ENCODE data around the gene TMED9. TPM values are rescaled to one million over a fixed set of nuclear protein-coding genes. Genes with fewer than 3 reads are reported as not detected.
"Not testable (repeated sequence)": the region's sequence is repeated elsewhere in the genome, so short reads cannot be mapped to it uniquely, and the experiment has no call there.

TMED9 gene
- total RNA-seq, 2 donors from 2014 or later = 49.6 to 63.8 TPM

DNA sequence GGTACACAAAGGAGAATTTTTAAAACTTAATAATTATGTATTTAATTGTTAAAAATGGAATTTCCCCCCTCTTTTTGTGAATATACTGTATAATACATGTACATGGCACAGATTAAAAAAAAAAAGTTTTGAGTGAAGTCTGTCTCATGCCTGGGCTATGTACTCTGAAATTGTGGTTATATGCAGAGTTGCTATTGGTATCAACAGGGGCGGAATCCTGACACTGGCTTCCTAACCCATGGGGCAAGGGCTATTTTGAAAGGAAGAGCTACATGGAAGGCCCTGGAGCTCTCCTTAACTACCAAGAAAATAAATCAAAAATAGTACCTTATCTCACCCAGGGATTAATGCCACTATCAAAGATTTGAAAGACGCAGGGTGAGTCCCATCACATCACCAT lies 36.8 kb upstream of the TMED9 start:
- H3K27me3 ChIP-seq = no peaks in the 10 kb centered on the region
- no peaks in the 10 kb centered on the region for H3K9me3 ChIP-seq
- TF ChIP-seq, protein P1, sequence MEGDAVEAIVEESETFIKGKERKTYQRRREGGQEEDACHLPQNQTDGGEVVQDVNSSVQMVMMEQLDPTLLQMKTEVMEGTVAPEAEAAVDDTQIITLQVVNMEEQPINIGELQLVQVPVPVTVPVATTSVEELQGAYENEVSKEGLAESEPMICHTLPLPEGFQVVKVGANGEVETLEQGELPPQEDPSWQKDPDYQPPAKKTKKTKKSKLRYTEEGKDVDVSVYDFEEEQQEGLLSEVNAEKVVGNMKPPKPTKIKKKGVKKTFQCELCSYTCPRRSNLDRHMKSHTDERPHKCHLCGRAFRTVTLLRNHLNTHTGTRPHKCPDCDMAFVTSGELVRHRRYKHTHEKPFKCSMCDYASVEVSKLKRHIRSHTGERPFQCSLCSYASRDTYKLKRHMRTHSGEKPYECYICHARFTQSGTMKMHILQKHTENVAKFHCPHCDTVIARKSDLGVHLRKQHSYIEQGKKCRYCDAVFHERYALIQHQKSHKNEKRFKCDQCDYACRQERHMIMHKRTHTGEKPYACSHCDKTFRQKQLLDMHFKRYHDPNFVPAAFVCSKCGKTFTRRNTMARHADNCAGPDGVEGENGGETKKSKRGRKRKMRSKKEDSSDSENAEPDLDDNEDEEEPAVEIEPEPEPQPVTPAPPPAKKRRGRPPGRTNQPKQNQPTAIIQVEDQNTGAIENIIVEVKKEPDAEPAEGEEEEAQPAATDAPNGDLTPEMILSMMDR (IDR thresholded peaks at IDR 0.05) = no peak
- H3K36me3 ChIP-seq = no peaks in the 10 kb centered on the region
- peak overlapping the region in 1 of 2 donors; percentile 96 for H3K4me3 ChIP-seq
- DNase-seq (ENCODE audit: low spot score) = no peak
- peaks cover 0 to 25% of the 10 kb centered on the region in 2 donors for H3K4me1 ChIP-seq
- H3K27ac ChIP-seq = peak overlapping the region; percentile 35 to 69

DNA sequence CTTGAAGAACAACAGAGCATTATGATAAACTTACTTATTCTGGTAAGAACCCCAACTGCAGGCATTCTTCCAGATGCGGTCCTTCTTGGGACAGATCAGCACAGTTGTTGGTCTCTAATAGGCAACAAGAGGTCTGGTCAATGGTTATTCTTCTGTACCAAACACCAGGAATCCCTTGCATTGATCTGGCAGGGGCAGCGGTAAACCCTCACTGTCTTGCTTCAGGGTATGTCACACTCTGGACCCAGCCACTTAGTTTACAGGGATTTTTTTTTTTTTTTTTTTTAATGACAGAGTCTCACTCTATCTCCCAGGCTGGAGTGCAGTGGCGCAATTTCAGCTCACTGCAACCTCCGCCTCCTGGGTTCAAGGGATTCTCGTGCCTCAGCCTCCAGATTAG lies 36.3 kb upstream of the TMED9 start:
- Histone ChIP-seq H3K4me1 (peaks cover 0 to 21% of the 10 kb centered on the region in 2 donors), H3K27ac (peak overlapping the region; percentile 35 to 69), H3K9me3 (no peaks in the 10 kb centered on the region), H3K27me3 (no peaks in the 10 kb centered on the region), H3K4me3 (no peak overlapping the region), H3K36me3 (no peaks in the 10 kb centered on the region)
- DNase-seq (ENCODE audit: low spot score) = no peak
- TF ChIP-seq, protein P1 (IDR thresholded peaks at IDR 0.05) = no peak

DNA sequence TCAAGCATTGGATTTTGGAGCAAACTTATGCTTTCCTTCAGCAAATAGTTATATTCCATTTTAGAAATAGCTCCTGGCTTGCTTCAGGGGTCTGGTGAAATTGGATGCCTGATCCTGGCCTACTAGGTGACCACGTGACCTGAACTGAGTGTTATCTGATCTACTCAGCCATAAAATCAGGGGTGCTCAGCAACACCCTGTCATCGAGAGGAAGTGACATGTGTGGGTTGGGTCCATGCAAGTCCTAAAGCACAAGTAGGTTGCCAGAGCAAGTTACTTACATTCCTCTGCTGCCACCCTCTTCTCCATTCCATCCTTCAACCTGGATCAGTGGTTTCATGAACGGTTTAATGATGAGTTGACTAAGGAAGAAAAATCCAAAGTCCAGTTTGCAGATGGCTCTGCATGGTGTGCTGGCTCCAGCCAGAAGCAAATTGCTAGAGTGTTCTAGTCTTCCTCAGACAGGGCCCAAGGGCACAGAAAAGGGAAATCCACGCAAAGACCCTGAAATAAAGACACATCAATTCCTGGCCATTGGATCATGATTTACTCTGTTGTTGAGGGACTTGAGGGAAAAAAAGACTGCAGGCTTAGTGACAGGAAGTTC lies 34.9 kb upstream of the TMED9 start:
- no peaks in the 10 kb centered on the region for H3K27me3 ChIP-seq
- DNase-seq (ENCODE audit: low spot score) = no peak
- H3K4me3 ChIP-seq = no peak overlapping the region
- H3K4me1 ChIP-seq = peaks cover 0 to 21% of the 10 kb centered on the region in 2 donors
- no peaks in the 10 kb centered on the region for H3K9me3 ChIP-seq
- no peak overlapping the region for H3K27ac ChIP-seq
- no peaks in the 10 kb centered on the region for H3K36me3 ChIP-seq
- TF ChIP-seq, protein P1 (IDR thresholded peaks at IDR 0.05) = no peak

DNA sequence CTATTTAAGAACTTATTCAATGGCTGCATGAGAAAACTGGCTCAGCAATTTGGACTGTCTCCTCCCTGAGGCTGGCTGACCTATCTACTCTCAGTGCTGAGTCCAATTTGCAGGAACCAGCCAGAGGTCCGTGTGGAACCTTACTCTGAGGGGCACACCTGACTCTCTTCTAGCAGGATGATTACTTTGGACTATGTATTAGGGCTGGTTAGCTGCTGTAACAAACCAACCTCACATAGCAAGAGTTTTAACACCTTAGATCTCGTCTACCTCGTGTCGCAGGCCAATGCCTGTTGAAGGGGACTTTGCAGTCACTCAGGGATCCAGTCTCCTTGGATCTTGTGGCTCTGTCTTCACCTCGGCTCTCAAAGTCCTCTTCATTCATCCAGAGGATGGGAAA lies 34.2 kb upstream of the TMED9 start:
- TF ChIP-seq, protein P1 (IDR thresholded peaks at IDR 0.05) = no peak
- Histone ChIP-seq H3K4me3 (no peak overlapping the region), H3K9me3 (no peaks in the 10 kb centered on the region), H3K4me1 (peaks cover 0 to 15% of the 10 kb centered on the region in 2 donors), H3K27me3 (no peaks in the 10 kb centered on the region), H3K27ac (no peak overlapping the region), H3K36me3 (no peaks in the 10 kb centered on the region)
- no peak for DNase-seq (ENCODE audit: low spot score)

DNA sequence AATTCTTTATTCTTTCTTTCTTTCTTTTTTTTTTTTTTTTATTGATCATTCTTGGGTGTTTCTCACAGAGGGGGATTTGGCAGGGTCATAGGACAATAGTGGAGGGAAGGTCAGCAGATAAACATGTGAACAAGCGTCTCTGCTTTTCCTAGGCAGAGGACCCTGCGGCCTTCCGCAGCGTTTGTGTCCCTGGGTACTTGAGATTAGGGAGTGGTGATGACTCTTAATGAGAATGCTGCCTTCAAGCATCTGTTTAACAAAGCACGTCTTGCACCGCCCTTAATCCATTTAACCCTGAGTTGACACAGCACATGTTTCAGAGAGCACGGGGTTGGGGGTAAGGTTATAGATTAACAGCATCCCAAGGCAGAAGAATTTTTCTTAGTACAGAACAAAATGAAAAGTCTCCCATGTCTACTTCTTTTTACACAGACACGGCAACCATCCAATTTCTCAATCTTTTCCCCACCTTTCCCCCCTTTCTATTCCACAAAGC lies 32.5 kb upstream of the TMED9 start:
- not testable (repeated sequence) for H3K9me3 ChIP-seq; H3K27ac ChIP-seq; H3K4me1 ChIP-seq; H3K36me3 ChIP-seq; DNase-seq (ENCODE audit: low spot score); H3K4me3 ChIP-seq; H3K27me3 ChIP-seq

DNA sequence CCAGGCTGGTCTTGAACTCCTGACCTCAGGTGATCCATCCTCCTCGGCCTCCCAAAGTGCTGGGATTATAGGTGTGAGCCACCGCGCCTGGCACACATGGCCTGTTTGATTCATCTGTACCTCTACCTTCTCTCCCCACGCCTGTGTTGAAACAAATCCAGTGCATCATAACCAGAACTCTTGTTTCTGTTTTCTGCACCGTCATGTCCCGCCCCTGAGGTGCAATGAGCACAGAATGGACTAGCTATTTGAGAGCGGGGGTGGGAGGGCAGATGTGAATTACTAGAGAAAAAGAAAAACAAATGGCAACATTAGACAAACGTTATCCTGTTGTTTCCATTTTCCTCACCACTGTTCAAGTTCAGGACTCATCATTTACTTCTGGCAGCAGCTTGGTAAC lies 27.0 kb upstream of the TMED9 start:
- no peaks in the 10 kb centered on the region for H3K27me3 ChIP-seq
- H3K36me3 ChIP-seq = no peaks in the 10 kb centered on the region
- no peak overlapping the region for H3K27ac ChIP-seq
- no peaks in the 10 kb centered on the region for H3K9me3 ChIP-seq
- DNase-seq (ENCODE audit: low spot score) = no peak
- no peaks in the 10 kb centered on the region for H3K4me1 ChIP-seq
- TF ChIP-seq, protein P1 (IDR thresholded peaks at IDR 0.05) = no peak
- H3K4me3 ChIP-seq = no peak overlapping the region

All from right atrium auricular region (tissue), 2 donors.